Endometrial microvascular endothelial cells (primary cell): ENCODE results near the gene DEFB124. TPM values are rescaled to one million over a fixed set of nuclear protein-coding genes. Genes with fewer than 3 reads are reported as not detected.
"Not testable (repeated sequence)": the region's sequence is repeated elsewhere in the genome, so short reads cannot be mapped to it uniquely, and the experiment has no call there.

Source experiments
- in situ Hi-C: cut with HindIII; loops from 2 replicates; pipeline ENCODE4 v1.10.0; 2017; ENCODE audit warnings: low sequenced_read_pairs, low pct_unique_long_range_greater_than_20kb; ENCODE audit errors: inconsistent ontology term
- total RNA-seq: library from RNA; depleted of rRNA; stranded (reverse); fragments of >200 nt; gene quantifications from one replicate; pipeline ENCODE4 v1.2.3, GENCODE V29; 2015; ENCODE audit errors: inconsistent ontology term

The DEFB124 gene
- total RNA-seq, 1 donor from 2014 or later: not detected

GRCh38 chr20:31440012-31440659, 34.8 kb downstream of the DEFB124 start, which contains the start of gene DEFB123:
Gene DEFB123, plus strand, starts transcription at chr20:31440632. Its CDS starts 67 bp downstream, at chr20:31440699.
- in situ Hi-C loops: no loop called here

- in situ Hi-C loops: no loop called here
Measured at GRCh38 chr20:31430568-31431115, 44.3 kb downstream of the DEFB124 start.

DNA sequence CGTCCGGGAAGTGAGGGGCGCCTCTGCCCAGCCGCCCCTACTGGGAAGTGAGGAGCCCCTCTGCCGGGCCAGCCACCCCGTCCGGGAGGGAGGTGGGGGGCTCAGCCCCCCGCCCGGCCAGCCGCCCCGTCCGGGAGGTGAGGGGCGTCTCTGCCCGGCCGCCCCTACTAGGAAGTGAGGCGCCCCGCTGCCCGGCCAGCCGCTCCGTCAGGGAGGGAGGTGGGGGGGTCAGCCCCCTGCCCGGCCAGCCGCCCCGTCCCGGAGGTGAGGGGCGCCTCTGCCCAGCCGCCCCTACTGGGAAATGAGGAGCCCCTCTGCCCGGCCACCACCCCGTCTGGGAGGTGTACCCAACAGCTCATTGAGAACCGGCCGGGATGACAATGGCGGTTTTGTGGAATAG, 47.4 kb downstream of the DEFB124 start:
- in situ Hi-C loops: not testable (repeated sequence)

DNA sequence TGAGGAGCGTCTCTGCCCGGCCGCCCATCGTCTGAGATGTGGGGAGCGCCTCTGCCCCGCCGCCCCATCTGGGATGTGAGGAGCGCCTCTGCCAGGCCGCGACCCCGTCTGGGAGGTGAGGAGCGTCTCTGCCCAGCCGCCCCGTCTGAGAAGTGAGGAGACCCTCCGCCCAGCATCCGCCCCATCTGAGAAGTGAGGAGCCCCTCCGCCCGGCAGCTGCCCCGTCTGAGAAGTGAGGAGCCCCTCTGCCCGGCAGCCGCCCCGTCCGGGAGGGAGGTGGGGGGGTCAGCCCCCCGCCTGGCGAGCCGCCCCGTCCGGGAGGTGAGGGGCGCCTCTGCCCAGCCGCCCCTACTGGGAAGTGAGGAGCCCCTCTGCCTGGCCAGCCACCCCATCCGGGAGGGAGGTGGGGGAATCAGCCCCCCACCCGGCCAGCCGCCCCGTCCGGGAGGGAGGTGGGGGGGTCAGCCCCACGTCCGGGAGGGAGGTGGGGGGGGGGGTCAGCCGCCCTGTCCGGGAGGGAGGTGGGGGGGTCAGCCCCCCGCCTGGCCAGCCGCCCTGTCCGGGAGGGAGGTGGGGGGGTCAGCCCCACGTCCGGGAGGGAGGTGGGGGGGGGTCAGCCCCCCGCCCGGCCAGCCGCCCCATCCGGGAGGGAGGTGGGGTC, 47.9 kb downstream of the DEFB124 start:
- in situ Hi-C loops: not testable (repeated sequence)

DNA sequence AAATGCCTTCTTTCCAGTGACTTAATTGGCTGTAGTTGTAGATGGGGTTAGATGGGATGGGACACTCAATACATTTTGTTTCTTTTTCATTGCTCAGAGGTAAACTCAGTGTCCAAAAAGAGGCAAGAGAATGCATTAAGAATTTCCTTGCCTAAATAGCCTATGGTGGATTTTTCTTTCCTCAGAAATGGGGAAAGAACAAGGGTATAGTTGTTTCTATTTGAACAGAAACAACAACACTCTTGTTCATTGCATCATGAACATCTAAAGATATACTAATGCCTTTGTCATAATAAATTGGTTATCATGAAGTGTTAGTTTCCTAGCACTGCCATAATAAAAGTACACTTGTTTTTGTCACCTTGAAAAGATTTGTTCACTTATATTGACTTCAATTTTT, 49.1 kb downstream of the DEFB124 start:
- in situ Hi-C loops: no loop called here

- in situ Hi-C loops: no loop called here
Measured at GRCh38 chr20:31418307-31418706, 56.6 kb downstream of the DEFB124 start.

DNA sequence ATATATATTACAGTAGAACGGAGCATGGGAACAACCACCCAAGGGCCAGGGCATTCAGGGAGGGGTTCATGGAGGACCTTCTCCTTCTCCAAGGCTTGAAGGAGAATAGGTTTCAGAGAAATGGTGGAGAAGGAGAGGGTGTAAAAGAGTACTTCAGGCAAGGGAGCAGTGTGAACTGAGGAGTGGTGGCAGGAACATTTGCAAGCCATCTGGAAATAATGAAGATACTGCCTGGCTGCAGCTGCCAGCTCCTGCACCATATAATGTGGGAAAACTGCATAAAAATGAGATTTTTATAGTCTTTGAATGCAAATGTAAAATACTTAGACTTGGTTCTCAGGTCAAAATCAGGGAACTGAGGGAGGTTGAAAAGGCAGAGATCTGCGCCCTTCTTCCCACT, 59.3 kb downstream of the DEFB124 start:
- in situ Hi-C loops: no loop called here

Other genes starting within 250 kb of the DEFB124 start
- not detected for gene DEFB115, start 217.5 kb downstream of the DEFB124 start, total RNA-seq
- gene DEFB116, start 166.5 kb downstream of the DEFB124 start, total RNA-seq: not detected
- not detected for gene DEFB118, start 106.5 kb downstream of the DEFB124 start, total RNA-seq
- not detected for gene DEFB119, start 84.5 kb downstream of the DEFB124 start, total RNA-seq
- gene DEFB121, start 68.9 kb downstream of the DEFB124 start, total RNA-seq: not detected
- gene DEFB123, start 34.5 kb downstream of the DEFB124 start, total RNA-seq: not detected
- gene REM1, start 161 bp upstream of the DEFB124 start, total RNA-seq: not detected
- gene HM13, start 39.3 kb upstream of the DEFB124 start, total RNA-seq: 91.8 TPM
- 279 TPM for gene ID1, start 130.2 kb upstream of the DEFB124 start, total RNA-seq
- gene COX4I2, start 162.8 kb upstream of the DEFB124 start, total RNA-seq: not detected
- gene BCL2L1, start 247.7 kb upstream of the DEFB124 start, total RNA-seq: 169 TPM